Body of pancreas (tissue), 4 donors: ENCODE data around the gene NFYC.

Source experiments
- POLR2A ChIP-seq, 3 donors: fragments of 450-650 bp; IDR thresholded peaks; one replicate each; pipeline ENCODE4 v1.6.1; 2016; ENCODE audit warnings: antibody characterized with exemption in 3 of 3, mild to moderate bottlenecking in 2 of 3
- TF ChIP-seq, protein P1 (sequence below), 7 experiments: fragments of 450-650 bp in 4 of 7; fragments of 200-600 bp in 3 of 7; sonication (generic) in 3 of 7; IDR thresholded peaks; one replicate each; pipeline ENCODE4 v1.5.1; 2016 to 2019; ENCODE audit warnings: antibody characterized with exemption in 7 of 7

DNA sequence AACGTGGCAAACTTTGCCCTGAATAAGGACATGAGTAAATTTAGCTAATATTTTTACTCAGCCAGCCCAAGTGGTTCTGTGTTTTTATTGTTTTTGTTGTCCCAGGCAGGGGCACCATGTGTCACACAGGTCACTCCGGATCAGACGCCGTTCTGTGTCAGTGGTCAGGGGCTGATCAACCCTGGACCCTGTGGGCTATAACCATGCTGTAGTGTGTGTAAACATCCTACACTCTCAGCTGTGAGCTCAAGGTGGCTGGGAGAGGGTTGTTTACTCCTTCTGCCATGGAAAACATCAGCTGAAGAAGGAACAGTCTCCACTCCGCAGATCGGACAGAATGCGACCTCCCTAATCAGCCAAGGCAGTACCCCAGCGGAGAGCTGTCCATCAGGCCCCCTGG lies 65.6 kb downstream of the NFYC start:
- TF ChIP-seq, protein P1, sequence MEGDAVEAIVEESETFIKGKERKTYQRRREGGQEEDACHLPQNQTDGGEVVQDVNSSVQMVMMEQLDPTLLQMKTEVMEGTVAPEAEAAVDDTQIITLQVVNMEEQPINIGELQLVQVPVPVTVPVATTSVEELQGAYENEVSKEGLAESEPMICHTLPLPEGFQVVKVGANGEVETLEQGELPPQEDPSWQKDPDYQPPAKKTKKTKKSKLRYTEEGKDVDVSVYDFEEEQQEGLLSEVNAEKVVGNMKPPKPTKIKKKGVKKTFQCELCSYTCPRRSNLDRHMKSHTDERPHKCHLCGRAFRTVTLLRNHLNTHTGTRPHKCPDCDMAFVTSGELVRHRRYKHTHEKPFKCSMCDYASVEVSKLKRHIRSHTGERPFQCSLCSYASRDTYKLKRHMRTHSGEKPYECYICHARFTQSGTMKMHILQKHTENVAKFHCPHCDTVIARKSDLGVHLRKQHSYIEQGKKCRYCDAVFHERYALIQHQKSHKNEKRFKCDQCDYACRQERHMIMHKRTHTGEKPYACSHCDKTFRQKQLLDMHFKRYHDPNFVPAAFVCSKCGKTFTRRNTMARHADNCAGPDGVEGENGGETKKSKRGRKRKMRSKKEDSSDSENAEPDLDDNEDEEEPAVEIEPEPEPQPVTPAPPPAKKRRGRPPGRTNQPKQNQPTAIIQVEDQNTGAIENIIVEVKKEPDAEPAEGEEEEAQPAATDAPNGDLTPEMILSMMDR (IDR thresholded peaks at IDR 0.05): no peak
- TF ChIP-seq POLR2A (IDR thresholded peaks at IDR 0.05): no peak
